GM21528 (cell line): ENCODE measurements around the gene VAC14.

Experiments
- ATAC-seq: cut with Tn5 transposase; IDR thresholded peaks from one replicate; pipeline ENCODE4 v1.9.1; 2021; ENCODE audit warnings: mild to moderate bottlenecking, moderate library complexity; ENCODE audit not compliant: unreplicated experiment, low FRiP score

Gene VAC14

GRCh38 chr16:70766658-70767057, 34.3 kb downstream of the VAC14 start:
- no peak for ATAC-seq

GRCh38 chr16:70766176-70766575, 34.8 kb downstream of the VAC14 start:
- ATAC-seq, result no peak

GRCh38 chr16:70765491-70765890, 35.5 kb downstream of the VAC14 start:
- ATAC-seq, result no peak

GRCh38 chr16:70764632-70765031, 36.3 kb downstream of the VAC14 start:
- no peak for ATAC-seq

GRCh38 chr16:70760221-70760620, 40.7 kb downstream of the VAC14 start:
- no peak for ATAC-seq

- no peak for ATAC-seq
Measured at GRCh38 chr16:70759666-70760065, 41.3 kb downstream of the VAC14 start.

- ATAC-seq, result no peak
Measured at GRCh38 chr16:70758786-70759185, 42.2 kb downstream of the VAC14 start.

GRCh38 chr16:70757183-70757582, 43.8 kb downstream of the VAC14 start:
- no peak for ATAC-seq

GRCh38 chr16:70756071-70756470, 44.9 kb downstream of the VAC14 start:
- ATAC-seq, result no peak

- no peak for ATAC-seq
Measured at GRCh38 chr16:70754851-70755600, 45.9 kb downstream of the VAC14 start.

- ATAC-seq, result no peak
Measured at GRCh38 chr16:70754371-70754770, 46.6 kb downstream of the VAC14 start.

GRCh38 chr16:70753694-70754325, 47.1 kb downstream of the VAC14 start:
- no peak for ATAC-seq

GRCh38 chr16:70753228-70753627, 47.7 kb downstream of the VAC14 start:
- ATAC-seq, result no peak

- ATAC-seq, result no peak
Measured at GRCh38 chr16:70752426-70752825, 48.5 kb downstream of the VAC14 start.

GRCh38 chr16:70751593-70751992, 49.4 kb downstream of the VAC14 start:
- ATAC-seq, result no peak

- no peak for ATAC-seq
Measured at GRCh38 chr16:70750893-70751467, 50.0 kb downstream of the VAC14 start.

- ATAC-seq, result no peak
Measured at GRCh38 chr16:70749681-70750601, 51.0 kb downstream of the VAC14 start.

- no peak for ATAC-seq
Measured at GRCh38 chr16:70749006-70749678, 51.8 kb downstream of the VAC14 start.

GRCh38 chr16:70747703-70748631, 53.0 kb downstream of the VAC14 start:
- no peak for ATAC-seq
